Liver (tissue), 3 donors: ENCODE data around the gene ZDHHC11.

Experiments
- FOXA1 ChIP-seq: IDR thresholded peaks from 2 replicates; pipeline ENCODE4 v1.6.1; 2016; ENCODE audit warnings: antibody characterized with exemption
- GABPA ChIP-seq, 2 donors: IDR thresholded peaks in 1 of 2; conservative IDR thresholded peaks in 1 of 2; 2 replicates each; pipeline ENCODE4 v1.6.1; 2016; ENCODE audit warnings: antibody characterized with exemption in 2 of 2, mild to moderate bottlenecking in 1 of 2, moderate library complexity in 1 of 2
- JUND ChIP-seq, 2 donors: IDR thresholded peaks; 2 replicates each; pipeline ENCODE4 v1.6.1; 2016; ENCODE audit warnings: antibody characterized with exemption in 2 of 2
- MAX ChIP-seq: IDR thresholded peaks from 2 replicates; pipeline ENCODE4 v1.6.1; 2016; ENCODE audit warnings: antibody characterized with exemption
- REST ChIP-seq: IDR thresholded peaks from 2 replicates; pipeline ENCODE4 v1.6.1; 2016; ENCODE audit warnings: antibody characterized with exemption, mild to moderate bottlenecking
- SP1 ChIP-seq: IDR thresholded peaks from 2 replicates; pipeline ENCODE4 v1.6.1; 2018; ENCODE audit warnings: antibody characterized with exemption, mild to moderate bottlenecking
- TAF1 ChIP-seq: conservative IDR thresholded peaks from 2 replicates; pipeline ENCODE4 v1.6.1; 2016; ENCODE audit warnings: antibody characterized with exemption, mild to moderate bottlenecking
- YY1 ChIP-seq: IDR thresholded peaks from 2 replicates; pipeline ENCODE4 v1.6.1; 2016; ENCODE audit warnings: antibody characterized with exemption, mild to moderate bottlenecking
- TF ChIP-seq, protein P1 (sequence below): fragments of 150-350 bp; IDR thresholded peaks from 2 replicates; pipeline ENCODE4 v1.5.1; 2017; ENCODE audit warnings: improper control_type of control experiment, low read depth, low read length; ENCODE audit not compliant: missing input control
- donor health status: healthy.
- donor health status: healthy.

DNA sequence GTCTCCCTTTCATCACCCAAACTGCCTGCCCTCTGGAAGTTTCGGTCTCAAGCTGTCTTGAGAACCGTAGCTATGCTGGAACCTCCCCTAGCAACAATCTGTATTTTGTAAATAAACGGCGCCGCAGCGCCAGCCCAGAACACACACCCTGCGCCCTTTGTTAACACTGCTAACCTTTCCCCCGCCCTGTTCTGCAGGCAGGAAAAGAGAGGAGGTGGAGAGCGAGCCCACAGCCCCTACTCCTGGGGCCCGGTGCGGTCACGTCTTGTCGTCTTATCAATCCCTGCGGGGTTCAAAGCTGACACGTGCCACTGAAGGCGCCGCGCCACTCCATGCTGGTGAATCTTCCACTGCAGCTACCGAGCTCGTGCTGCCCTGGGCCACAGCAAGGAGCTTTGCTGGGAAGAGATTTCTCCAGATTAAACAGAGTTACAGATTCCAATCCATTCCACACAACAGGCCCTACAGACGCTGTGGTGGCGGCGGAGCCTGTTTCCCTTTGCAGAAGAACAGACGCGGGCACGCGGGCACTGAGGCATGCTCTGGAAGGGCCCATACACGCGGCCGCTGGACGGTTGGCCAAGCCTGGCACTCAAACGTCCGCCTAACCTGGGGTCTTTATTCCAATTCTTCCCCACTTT, 91.6 kb downstream of the ZDHHC11 start:
- TF ChIP-seq, protein P1, sequence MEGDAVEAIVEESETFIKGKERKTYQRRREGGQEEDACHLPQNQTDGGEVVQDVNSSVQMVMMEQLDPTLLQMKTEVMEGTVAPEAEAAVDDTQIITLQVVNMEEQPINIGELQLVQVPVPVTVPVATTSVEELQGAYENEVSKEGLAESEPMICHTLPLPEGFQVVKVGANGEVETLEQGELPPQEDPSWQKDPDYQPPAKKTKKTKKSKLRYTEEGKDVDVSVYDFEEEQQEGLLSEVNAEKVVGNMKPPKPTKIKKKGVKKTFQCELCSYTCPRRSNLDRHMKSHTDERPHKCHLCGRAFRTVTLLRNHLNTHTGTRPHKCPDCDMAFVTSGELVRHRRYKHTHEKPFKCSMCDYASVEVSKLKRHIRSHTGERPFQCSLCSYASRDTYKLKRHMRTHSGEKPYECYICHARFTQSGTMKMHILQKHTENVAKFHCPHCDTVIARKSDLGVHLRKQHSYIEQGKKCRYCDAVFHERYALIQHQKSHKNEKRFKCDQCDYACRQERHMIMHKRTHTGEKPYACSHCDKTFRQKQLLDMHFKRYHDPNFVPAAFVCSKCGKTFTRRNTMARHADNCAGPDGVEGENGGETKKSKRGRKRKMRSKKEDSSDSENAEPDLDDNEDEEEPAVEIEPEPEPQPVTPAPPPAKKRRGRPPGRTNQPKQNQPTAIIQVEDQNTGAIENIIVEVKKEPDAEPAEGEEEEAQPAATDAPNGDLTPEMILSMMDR: no peak
- TF ChIP-seq YY1 (no peak), TAF1 (no peak), SP1 (peak; percentile 71), JUND (IDR thresholded peaks at IDR 0.05) (no peak), MAX (no peak), FOXA1 (no peak), GABPA (IDR thresholded peaks at IDR 0.05 in 1 of 2, conservative IDR thresholded peaks at IDR 0.05 in 1 of 2) (no peak), REST (no peak)
